Ishikawa (cell line): Measurements from ENCODE around the gene METTL13.

Experiments used
- CEBPB ChIP-seq: IDR thresholded peaks from 2 replicates; pipeline ENCODE4 v1.6.1; 2012
- CREB1 ChIP-seq: IDR thresholded peaks from 2 replicates; pipeline ENCODE4 v1.6.1; 2012; ENCODE audit warnings: low read depth
- EGR1 ChIP-seq: IDR thresholded peaks from 2 replicates; pipeline ENCODE4 v1.6.1; 2012
- EP300 ChIP-seq: IDR thresholded peaks from 2 replicates; pipeline ENCODE4 v1.6.1; 2012; ENCODE audit warnings: borderline replicate concordance
- FOXM1 ChIP-seq: IDR thresholded peaks from 2 replicates; pipeline ENCODE4 v1.6.1; 2012; ENCODE audit warnings: low read depth, borderline replicate concordance
- MAX ChIP-seq: IDR thresholded peaks from 2 replicates; pipeline ENCODE4 v1.6.1; 2012
- NFIC ChIP-seq: IDR thresholded peaks from 2 replicates; pipeline ENCODE4 v1.6.1; 2012
- RAD21 ChIP-seq: IDR thresholded peaks from 2 replicates; pipeline ENCODE4 v1.6.1; 2012; ENCODE audit warnings: low read depth
- REST ChIP-seq: IDR thresholded peaks from 2 replicates; pipeline ENCODE4 v1.6.1; 2012; ENCODE audit warnings: low read depth, mild to moderate bottlenecking
- TAF1 ChIP-seq: IDR thresholded peaks from 2 replicates; pipeline ENCODE4 v1.6.1; 2012; ENCODE audit warnings: low read depth, mild to moderate bottlenecking
- TCF12 ChIP-seq: IDR thresholded peaks from 2 replicates; pipeline ENCODE4 v1.6.1; 2012; ENCODE audit warnings: low read depth
- TEAD4 ChIP-seq: IDR thresholded peaks from 2 replicates; pipeline ENCODE4 v1.6.1; 2012
- USF1 ChIP-seq: IDR thresholded peaks from 2 replicates; pipeline ENCODE4 v1.6.1; 2012
- YY1 ChIP-seq: IDR thresholded peaks from 2 replicates; pipeline ENCODE4 v1.6.1; 2012; ENCODE audit warnings: low read depth
- ZBTB7A ChIP-seq: IDR thresholded peaks from 2 replicates; pipeline ENCODE4 v1.6.1; 2012; ENCODE audit warnings: low read depth

Gene METTL13

DNA sequence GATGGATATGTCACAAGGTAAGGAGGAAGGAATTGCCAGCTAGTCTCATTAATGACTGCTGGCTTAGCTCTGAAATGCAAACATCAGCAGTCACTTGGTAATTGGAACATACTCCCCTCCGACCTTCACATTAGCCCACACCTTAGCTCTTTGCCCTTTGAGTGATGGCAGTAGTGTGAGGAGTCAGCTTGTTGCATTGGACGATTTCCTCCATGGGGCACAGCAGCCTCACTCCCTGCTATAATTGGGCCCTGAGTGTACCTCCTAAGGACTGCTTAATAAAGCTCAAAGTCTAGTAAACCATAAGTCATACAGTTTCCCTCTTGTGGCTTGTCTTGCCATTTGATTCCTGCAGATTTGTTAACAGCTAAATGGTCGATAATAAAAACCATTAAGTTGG lies 19.4 kb downstream of the METTL13 start:
- TF ChIP-seq REST (no peak), EGR1 (no peak), YY1 (no peak), EP300 (no peak), FOXM1 (no peak), TCF12 (no peak)

DNA sequence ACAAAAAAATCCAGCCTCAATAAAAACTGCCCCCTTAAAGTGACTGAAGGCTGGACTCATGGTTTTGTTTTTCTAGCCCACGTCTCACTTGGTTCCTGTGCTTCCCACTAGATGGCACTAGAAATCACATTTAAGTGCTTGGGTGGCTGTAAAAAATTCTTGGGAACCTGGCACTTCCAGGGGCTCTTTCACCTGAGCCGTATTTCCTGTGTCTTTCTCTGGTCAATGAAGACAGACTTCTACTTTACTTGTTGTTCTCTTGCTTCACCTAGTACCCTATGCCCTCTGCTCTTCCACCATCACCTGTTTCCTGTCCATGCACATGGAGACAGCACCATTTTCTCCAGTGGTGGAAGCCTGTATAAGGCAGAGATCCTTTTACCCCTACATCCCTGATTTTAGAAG lies 20.0 kb downstream of the METTL13 start:
- TF ChIP-seq YY1, result no peak
- peak; percentile 85 for TF ChIP-seq RAD21
- TF ChIP-seq EP300, result no peak

- TF ChIP-seq CREB1 (no peak), NFIC (no peak), RAD21 (no peak), TCF12 (no peak), TAF1 (no peak), USF1 (no peak), REST (no peak), EGR1 (no peak), YY1 (no peak), FOXM1 (no peak), EP300 (no peak), TEAD4 (no peak), CEBPB (no peak), MAX (no peak), ZBTB7A (no peak)
Measured at GRCh38 chr1:171802207-171802606, 20.7 kb downstream of the METTL13 start.

- TF ChIP-seq NFIC (no peak), TCF12 (no peak), REST (no peak), EGR1 (no peak), EP300 (no peak), CEBPB (no peak), TEAD4 (no peak), TAF1 (no peak), MAX (no peak), ZBTB7A (no peak), FOXM1 (no peak)
Measured at GRCh38 chr1:171803045-171803444, 21.6 kb downstream of the METTL13 start.

DNA sequence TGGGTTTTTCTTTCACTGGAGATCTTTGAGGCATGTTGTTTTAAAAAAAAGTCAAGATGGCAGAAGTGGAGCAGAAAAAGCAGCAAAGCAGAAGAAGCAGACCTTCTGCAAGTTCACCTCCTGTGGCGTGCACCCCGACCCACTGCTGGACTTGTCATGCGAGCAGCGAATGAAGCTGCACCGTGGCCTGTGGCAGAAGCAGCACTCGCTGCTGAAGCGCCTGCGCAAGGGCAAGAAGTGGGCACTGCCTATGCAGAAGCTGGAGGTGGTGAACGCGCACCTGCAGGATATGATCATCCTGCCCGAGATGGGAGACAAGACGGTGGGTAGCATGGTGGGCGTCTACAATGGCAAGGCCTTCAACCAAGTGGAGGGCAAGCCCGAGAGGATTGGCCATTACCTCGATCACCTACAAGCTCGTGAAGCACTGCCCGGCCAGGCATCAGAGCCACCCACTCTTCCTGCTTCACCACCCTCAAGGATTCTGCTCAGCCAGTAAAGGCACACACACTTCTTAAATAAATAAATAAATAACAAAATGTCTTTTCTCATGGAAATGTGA lies 22.1 kb downstream of the METTL13 start:
- TF ChIP-seq CEBPB (no peak), FOXM1 (no peak)

DNA sequence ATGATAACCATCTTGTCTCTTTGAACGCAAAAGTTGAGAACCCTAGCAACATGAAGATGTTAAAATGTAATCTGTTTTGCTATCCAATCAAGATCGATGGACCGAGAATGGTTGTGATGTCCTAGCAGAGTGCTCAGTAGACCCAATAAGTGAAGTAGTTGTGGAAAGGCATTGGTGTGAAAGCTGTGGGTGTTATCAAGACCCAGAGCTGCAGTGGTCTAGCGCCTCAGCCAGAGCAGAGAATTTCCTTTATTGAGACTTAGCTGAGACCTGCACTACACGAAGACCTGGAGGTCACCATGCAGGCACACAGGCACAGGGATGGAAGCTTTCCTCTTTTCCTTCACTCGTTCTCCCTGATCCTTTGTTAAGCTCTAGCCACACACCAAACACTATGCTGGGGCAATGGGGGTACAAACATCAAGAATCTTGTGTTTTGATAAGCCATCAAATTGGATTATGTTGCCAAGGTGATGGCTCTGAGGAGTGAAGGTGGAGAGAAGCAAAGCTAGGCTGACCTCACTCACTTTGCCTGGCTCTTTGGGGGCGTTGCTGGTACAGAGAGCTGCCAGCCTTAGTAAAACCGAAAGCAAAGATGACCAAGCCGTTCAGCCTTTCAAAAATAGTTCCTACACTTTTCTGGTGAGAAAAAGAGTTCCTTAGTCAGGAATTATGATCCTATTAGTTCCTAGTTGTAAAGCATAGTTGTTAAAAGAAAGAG lies 24.1 kb downstream of the METTL13 start:
- TF ChIP-seq EP300, result no peak
- no peak for TF ChIP-seq EGR1
- TF ChIP-seq ZBTB7A, result no peak
- no peak for TF ChIP-seq YY1
- TF ChIP-seq NFIC, result no peak
- no peak for TF ChIP-seq RAD21
